HG03064 (cell line): ENCODE measurements around the gene UBE4A.

Experiments used
- ATAC-seq: cut with Tn5 transposase; IDR thresholded peaks from one replicate; pipeline ENCODE4 v1.9.1; 2021; ENCODE audit warnings: low read depth; ENCODE audit not compliant: unreplicated experiment

The UBE4A gene

GRCh38 chr11:118341815-118342489 is 17.4 kb upstream of the UBE4A start:
- ATAC-seq: no peak

- ATAC-seq: no peak
These were observed 16.8 kb upstream of the UBE4A start, which contains the start of gene CD3D for GRCh38 chr11:118342503-118343161. TSS of gene CD3D (minus strand) at chr11:118342705. CDS start at chr11:118342607, 98 bp downstream.

GRCh38 chr11:118343248-118343647 is 16.2 kb upstream of the UBE4A start:
- no peak for ATAC-seq

- ATAC-seq: no peak
These were observed 15.4 kb upstream of the UBE4A start, which contains the start of gene CD3G for GRCh38 chr11:118343981-118344515. TSS of gene CD3G (plus strand) at chr11:118344344. CDS start at chr11:118344424, 80 bp downstream.

GRCh38 chr11:118349475-118349874 is 9.9 kb upstream of the UBE4A start:
- no peak for ATAC-seq

GRCh38 chr11:118353084-118353710 is 6.2 kb upstream of the UBE4A start:
- no peak for ATAC-seq

- ATAC-seq: no peak
These were observed 1.3 kb upstream of the UBE4A start for GRCh38 chr11:118358071-118358470.

GRCh38 chr11:118364956-118365615 is 5.7 kb downstream of the UBE4A start:
- no peak for ATAC-seq

GRCh38 chr11:118366287-118366686 is 6.9 kb downstream of the UBE4A start:
- ATAC-seq: no peak

GRCh38 chr11:118370774-118371173 is 11.4 kb downstream of the UBE4A start:
- no peak for ATAC-seq

GRCh38 chr11:118373263-118373662 is 13.9 kb downstream of the UBE4A start:
- no peak for ATAC-seq

- no peak for ATAC-seq
These were observed 14.5 kb downstream of the UBE4A start for GRCh38 chr11:118373871-118374270.

- ATAC-seq: no peak
These were observed 15.3 kb downstream of the UBE4A start for GRCh38 chr11:118374729-118375128.

GRCh38 chr11:118375978-118376377 is 16.6 kb downstream of the UBE4A start:
- no peak for ATAC-seq

GRCh38 chr11:118379497-118379896 is 20.1 kb downstream of the UBE4A start:
- ATAC-seq: no peak

- ATAC-seq: no peak
These were observed 21.2 kb downstream of the UBE4A start for GRCh38 chr11:118380571-118380970.

- no peak for ATAC-seq
These were observed 23.6 kb downstream of the UBE4A start for GRCh38 chr11:118382954-118383353.

- ATAC-seq: no peak
These were observed 24.3 kb downstream of the UBE4A start for GRCh38 chr11:118383657-118384056.

- ATAC-seq: no peak
These were observed 36.7 kb downstream of the UBE4A start for GRCh38 chr11:118396097-118396501.

- ATAC-seq: no peak
These were observed 38.0 kb downstream of the UBE4A start for GRCh38 chr11:118397448-118397847.
